ENCODE measurements around the gene SERPINA5.
"Not testable (repeated sequence)": the region's sequence is repeated elsewhere in the genome, so short reads cannot be mapped to it uniquely, and the experiment has no call there.

SERPINA5 gene

GRCh38 chr14:94562941-94563883, 18.0 kb upstream of the SERPINA5 start:
- Mint-ChIP-seq H3K4me1 (no peaks in the 10 kb centered on the region), H3K4me3 (no peak overlapping the region), H3K27ac (no peak overlapping the region), H3K27me3 (peaks cover 6% of the 10 kb centered on the region), H3K36me3 (no peaks in the 10 kb centered on the region), H3K9me3 (no peaks in the 10 kb centered on the region)

- no peak overlapping the region for H3K4me3 Mint-ChIP-seq
- no peaks in the 10 kb centered on the region for H3K9me3 Mint-ChIP-seq
- peaks cover 2% of the 10 kb centered on the region for H3K27me3 Mint-ChIP-seq
- H3K27ac Mint-ChIP-seq = no peak overlapping the region
- H3K36me3 Mint-ChIP-seq = no peaks in the 10 kb centered on the region
- H3K4me1 Mint-ChIP-seq = no peaks in the 10 kb centered on the region
Measured at GRCh38 chr14:94564381-94564780, 16.8 kb upstream of the SERPINA5 start.

GRCh38 chr14:94568186-94568585, 13.0 kb upstream of the SERPINA5 start:
- no peaks in the 10 kb centered on the region for H3K36me3 Mint-ChIP-seq
- H3K4me1 Mint-ChIP-seq = no peaks in the 10 kb centered on the region
- no peak overlapping the region for H3K27ac Mint-ChIP-seq
- H3K9me3 Mint-ChIP-seq = no peaks in the 10 kb centered on the region
- H3K4me3 Mint-ChIP-seq = no peak overlapping the region
- no peaks in the 10 kb centered on the region for H3K27me3 Mint-ChIP-seq

- Mint-ChIP-seq H3K9me3 (no peaks in the 10 kb centered on the region), H3K27ac (no peak overlapping the region), H3K4me1 (no peaks in the 10 kb centered on the region), H3K4me3 (no peak overlapping the region), H3K36me3 (no peaks in the 10 kb centered on the region), H3K27me3 (no peaks in the 10 kb centered on the region)
Measured at GRCh38 chr14:94569381-94570001, 11.7 kb upstream of the SERPINA5 start.

- H3K36me3 Mint-ChIP-seq = no peaks in the 10 kb centered on the region
- H3K4me1 Mint-ChIP-seq = no peaks in the 10 kb centered on the region
- no peaks in the 10 kb centered on the region for H3K27me3 Mint-ChIP-seq
- no peaks in the 10 kb centered on the region for H3K9me3 Mint-ChIP-seq
- H3K27ac Mint-ChIP-seq = no peak overlapping the region
- H3K4me3 Mint-ChIP-seq = no peak overlapping the region
Measured at GRCh38 chr14:94570002-94570400, 11.2 kb upstream of the SERPINA5 start.

- peaks cover 1% of the 10 kb centered on the region for H3K27me3 Mint-ChIP-seq
- no peak overlapping the region for H3K4me3 Mint-ChIP-seq
- H3K9me3 Mint-ChIP-seq = no peaks in the 10 kb centered on the region
- H3K27ac Mint-ChIP-seq = no peak overlapping the region
- no peaks in the 10 kb centered on the region for H3K36me3 Mint-ChIP-seq
- no peaks in the 10 kb centered on the region for H3K4me1 Mint-ChIP-seq
Measured at GRCh38 chr14:94570440-94570839, 10.8 kb upstream of the SERPINA5 start.

GRCh38 chr14:94571395-94571794, 9.8 kb upstream of the SERPINA5 start:
- H3K4me1 Mint-ChIP-seq = no peaks in the 10 kb centered on the region
- no peaks in the 10 kb centered on the region for H3K36me3 Mint-ChIP-seq

GRCh38 chr14:94571950-94572349, 9.3 kb upstream of the SERPINA5 start:
- Mint-ChIP-seq H3K4me3 (no peak overlapping the region), H3K4me1 (no peaks in the 10 kb centered on the region)

More at GRCh38 chr14:94571395-94571794, 9.8 kb upstream of the SERPINA5 start:
- peaks cover 1% of the 10 kb centered on the region for H3K27me3 Mint-ChIP-seq
- no peaks in the 10 kb centered on the region for H3K9me3 Mint-ChIP-seq
- no peak overlapping the region for H3K4me3 Mint-ChIP-seq
- no peak overlapping the region for H3K27ac Mint-ChIP-seq

GRCh38 chr14:94572637-94573303, 8.5 kb upstream of the SERPINA5 start:
- Mint-ChIP-seq H3K4me1 (no peaks in the 10 kb centered on the region), H3K36me3 (no peaks in the 10 kb centered on the region), H3K27me3 (peaks cover 1% of the 10 kb centered on the region), H3K4me3 (no peak overlapping the region), H3K27ac (no peak overlapping the region), H3K9me3 (no peaks in the 10 kb centered on the region)

More at GRCh38 chr14:94571950-94572349, 9.3 kb upstream of the SERPINA5 start:
- H3K36me3 Mint-ChIP-seq = no peaks in the 10 kb centered on the region
- H3K27me3 Mint-ChIP-seq = peaks cover 1% of the 10 kb centered on the region
- no peaks in the 10 kb centered on the region for H3K9me3 Mint-ChIP-seq
- H3K27ac Mint-ChIP-seq = no peak overlapping the region

GRCh38 chr14:94573475-94574277, 7.5 kb upstream of the SERPINA5 start:
- H3K27me3 Mint-ChIP-seq = peaks cover 1% of the 10 kb centered on the region

GRCh38 chr14:94574336-94574735, 6.9 kb upstream of the SERPINA5 start:
- no peaks in the 10 kb centered on the region for H3K36me3 Mint-ChIP-seq
- no peak overlapping the region for H3K27ac Mint-ChIP-seq
- no peaks in the 10 kb centered on the region for H3K4me1 Mint-ChIP-seq
- H3K27me3 Mint-ChIP-seq = peaks cover 2% of the 10 kb centered on the region
- H3K9me3 Mint-ChIP-seq = no peaks in the 10 kb centered on the region
- H3K4me3 Mint-ChIP-seq = no peak overlapping the region

More at GRCh38 chr14:94573475-94574277, 7.5 kb upstream of the SERPINA5 start:
- no peaks in the 10 kb centered on the region for H3K36me3 Mint-ChIP-seq
- no peak overlapping the region for H3K27ac Mint-ChIP-seq
- H3K4me1 Mint-ChIP-seq = no peaks in the 10 kb centered on the region
- H3K9me3 Mint-ChIP-seq = no peaks in the 10 kb centered on the region
- no peak overlapping the region for H3K4me3 Mint-ChIP-seq

- Mint-ChIP-seq H3K36me3 (no peaks in the 10 kb centered on the region), H3K9me3 (no peaks in the 10 kb centered on the region), H3K27me3 (peaks cover 6% of the 10 kb centered on the region), H3K27ac (no peak overlapping the region), H3K4me1 (no peaks in the 10 kb centered on the region), H3K4me3 (no peak overlapping the region)
Measured at GRCh38 chr14:94575730-94576585, 5.3 kb upstream of the SERPINA5 start.

- not testable (repeated sequence) for H3K27me3 Mint-ChIP-seq, H3K36me3 Mint-ChIP-seq, H3K9me3 Mint-ChIP-seq, H3K4me1 Mint-ChIP-seq, H3K27ac Mint-ChIP-seq, H3K4me3 Mint-ChIP-seq
Measured at GRCh38 chr14:94577472-94577871, 3.8 kb upstream of the SERPINA5 start.

- Mint-ChIP-seq H3K4me3 (no peak overlapping the region), H3K9me3 (no peaks in the 10 kb centered on the region), H3K27ac (no peak overlapping the region), H3K36me3 (no peaks in the 10 kb centered on the region), H3K4me1 (no peaks in the 10 kb centered on the region), H3K27me3 (peaks cover 6% of the 10 kb centered on the region)
Measured at GRCh38 chr14:94578712-94579111, 2.5 kb upstream of the SERPINA5 start.

All from activated naive CD4-positive, alpha-beta T cell treated with anti-CD3 and anti-CD28 coated beads, Interleukin-2, amount 50 U/mL, for 24 hours (primary cell).